Erythroblast (primary cell): ENCODE data around the gene NDUFC1.

ENCODE experiments used
- DNase-seq, 2 experiments: peaks; one replicate each; lab custom pipeline; 2025; lab: John Stamatoyannopoulos, UW
- GATA1 ChIP-seq: IDR thresholded peaks from 2 replicates; pipeline ENCODE4 v1.6.1; 2011; ENCODE audit warnings: low read depth, mild to moderate bottlenecking, control low read depth, low read length, moderate library complexity
- POLR2A ChIP-seq: IDR thresholded peaks from 2 replicates; pipeline ENCODE4 v1.6.1; 2011; ENCODE audit warnings: mild to moderate bottlenecking, low read length

The NDUFC1 gene

GRCh38 chr4:139253046-139253445, 49.2 kb downstream of the NDUFC1 start:
- DNase-seq: peak in 1 of 2 experiments; percentile 5
- TF ChIP-seq POLR2A: no peak
- no peak for TF ChIP-seq GATA1

- no peak for DNase-seq
- TF ChIP-seq POLR2A (no peak), GATA1 (no peak)
These were observed 54.5 kb downstream of the NDUFC1 start for GRCh38 chr4:139247700-139248238.

- no peak for DNase-seq
- TF ChIP-seq GATA1: no peak
- no peak for TF ChIP-seq POLR2A
These were observed 55.0 kb downstream of the NDUFC1 start for GRCh38 chr4:139247241-139247640.

GRCh38 chr4:139246166-139246565, 56.1 kb downstream of the NDUFC1 start:
- DNase-seq: no peak
- TF ChIP-seq POLR2A: no peak
- TF ChIP-seq GATA1: no peak

GRCh38 chr4:139245590-139245989, 56.7 kb downstream of the NDUFC1 start:
- no peak for TF ChIP-seq POLR2A
- no peak for TF ChIP-seq GATA1

GRCh38 chr4:139243448-139244365, 58.6 kb downstream of the NDUFC1 start:
- peak; percentile 7 to 25 for DNase-seq
- no peak for TF ChIP-seq GATA1
- no peak for TF ChIP-seq POLR2A

More at GRCh38 chr4:139245590-139245989, 56.7 kb downstream of the NDUFC1 start:
- DNase-seq: no peak

GRCh38 chr4:139242511-139243051, 59.7 kb downstream of the NDUFC1 start:
- TF ChIP-seq POLR2A: no peak
- no peak for TF ChIP-seq GATA1
- DNase-seq: no peak

- no peak for DNase-seq
- TF ChIP-seq POLR2A: no peak
- no peak for TF ChIP-seq GATA1
These were observed 60.5 kb downstream of the NDUFC1 start for GRCh38 chr4:139241784-139242151.

GRCh38 chr4:139241086-139241783, 61.0 kb downstream of the NDUFC1 start:
- DNase-seq: no peak
- TF ChIP-seq POLR2A (no peak), GATA1 (no peak)
